ENCODE data around the gene HOGA1.

- TF ChIP-seq SPI1 (IDR thresholded peaks at IDR 0.05; ENCODE audit: low read depth, low read length) (no peak), POLR2AphosphoS5 (IDR thresholded peaks at IDR 0.05; ENCODE audit: low read depth, low read length) (no peak), POLR2A (IDR thresholded peaks at IDR 0.05; ENCODE audit: low read depth, low read length) (no peak), TAF1 (IDR thresholded peaks at IDR 0.05; ENCODE audit: low read depth, low read length) (no peak), PAX5 (IDR thresholded peaks at IDR 0.05; ENCODE audit: insufficient read depth, low read length, severe bottlenecking) (no peak), POU2F2 (IDR thresholded peaks at IDR 0.05; ENCODE audit: low read depth, low read length) (no peak)
Observed at GRCh38 chr10:97563337-97563736, 20.9 kb upstream of the HOGA1 start.

All from GM12891 (cell line).